Activated naive CD8-positive, alpha-beta T cell treated with anti-CD3 and anti-CD28 coated beads for 36 hours (primary cell): Measurements from ENCODE around the gene SUN2. TPM values are rescaled to one million over a fixed set of nuclear protein-coding genes. Genes with fewer than 3 reads are reported as not detected.

Experiments used
- DNase-seq: peaks from one replicate; pipeline ENCODE4 v3.0.0; 2021
- H3K27ac Mint-ChIP-seq: one replicate; pipeline ENCODE4 v1.8.0; 2022; ENCODE audit warnings: mild to moderate bottlenecking, moderate library complexity, mixed read lengths
- H3K27me3 Mint-ChIP-seq: one replicate; pipeline ENCODE4 v1.8.0; 2022; ENCODE audit warnings: mild to moderate bottlenecking, mixed read lengths
- H3K36me3 Mint-ChIP-seq: one replicate; pipeline ENCODE4 v1.8.0; 2021; ENCODE audit warnings: mild to moderate bottlenecking, mixed read lengths
- H3K4me1 Mint-ChIP-seq: one replicate; pipeline ENCODE4 v1.8.0; 2021; ENCODE audit warnings: mixed read lengths
- H3K4me3 Mint-ChIP-seq: one replicate; pipeline ENCODE4 v1.8.0; 2022; ENCODE audit warnings: mild to moderate bottlenecking, moderate library complexity, mixed read lengths
- H3K9me3 Mint-ChIP-seq: one replicate; pipeline ENCODE4 v1.8.0; 2022; ENCODE audit warnings: mixed read lengths
- total RNA-seq, 2 experiments: library from RNA; stranded (reverse); gene quantifications; one replicate each; pipeline ENCODE4 v1.2.3, GENCODE V29; 2021

The SUN2 gene
- total RNA-seq, 2 experiments from 2014 or later, result 72.3 to 74.2 TPM

DNA sequence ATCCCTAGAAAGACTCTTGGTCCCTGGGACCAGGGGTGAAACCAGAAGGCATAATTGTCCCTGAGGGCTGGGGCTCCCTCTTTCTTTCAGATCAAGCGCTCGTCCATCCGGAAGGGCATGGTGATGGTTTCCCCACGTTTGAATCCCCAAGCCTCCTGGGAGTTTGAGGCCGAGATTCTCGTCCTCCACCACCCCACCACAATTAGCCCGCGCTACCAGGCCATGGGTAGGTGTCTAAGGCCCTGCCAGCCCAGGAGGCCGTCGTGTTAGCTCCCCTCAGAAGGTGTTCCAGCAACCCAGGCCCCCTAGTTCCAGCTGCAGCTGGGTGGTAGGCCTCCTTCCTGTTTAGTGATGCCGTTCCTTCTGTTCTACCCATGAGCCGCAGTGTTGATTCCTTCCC is 28.7 kb downstream of the SUN2 start:
- Mint-ChIP-seq H3K36me3 (peaks cover 28% of the 10 kb centered on the region), H3K4me3 (no peak overlapping the region), H3K27me3 (no peaks in the 10 kb centered on the region), H3K4me1 (peaks cover 11% of the 10 kb centered on the region), H3K9me3 (no peaks in the 10 kb centered on the region), H3K27ac (no peak overlapping the region)
- DNase-seq, result no peak

DNA sequence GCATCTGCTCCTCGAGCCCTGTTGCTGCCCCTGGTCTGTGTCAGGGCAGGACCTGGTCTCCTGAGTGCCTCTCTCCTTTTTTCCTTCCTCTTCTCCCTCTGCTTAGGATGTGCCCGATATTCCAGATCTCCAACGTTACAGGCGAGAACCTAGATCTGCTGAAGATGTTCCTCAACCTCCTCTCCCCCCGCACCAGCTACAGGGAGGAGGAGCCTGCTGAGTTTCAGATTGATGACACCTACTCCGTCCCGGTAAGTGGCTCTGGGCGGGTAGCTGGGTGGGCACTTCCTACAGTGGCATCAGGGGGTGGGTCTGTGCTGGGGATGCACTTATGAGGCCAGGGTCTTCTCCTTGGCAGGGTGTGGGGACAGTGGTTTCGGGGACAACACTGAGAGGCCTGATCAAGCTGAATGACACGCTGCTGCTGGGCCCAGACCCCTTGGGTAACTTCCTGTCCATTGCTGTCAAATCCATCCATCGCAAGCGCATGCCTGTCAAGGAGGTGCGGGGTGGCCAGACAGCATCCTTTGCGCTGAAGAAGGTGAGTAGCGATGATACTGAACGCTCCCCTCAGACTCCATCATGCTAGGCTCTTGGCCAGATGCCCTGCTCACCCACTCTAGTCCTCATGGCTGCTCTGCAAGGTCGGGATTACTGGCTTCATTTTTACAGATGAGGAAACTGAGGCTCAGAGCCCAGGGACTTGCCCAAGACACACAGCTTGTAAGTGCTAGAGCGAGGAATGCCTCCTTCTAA is 29.7 kb downstream of the SUN2 start:
- no peak overlapping the region for H3K4me3 Mint-ChIP-seq
- H3K4me1 Mint-ChIP-seq, result peaks cover 10% of the 10 kb centered on the region
- H3K36me3 Mint-ChIP-seq, result peaks cover 33% of the 10 kb centered on the region
- no peaks in the 10 kb centered on the region for H3K9me3 Mint-ChIP-seq
- peak overlapping the region; percentile 3 for H3K27ac Mint-ChIP-seq
- DNase-seq, result no peak
- no peaks in the 10 kb centered on the region for H3K27me3 Mint-ChIP-seq

DNA sequence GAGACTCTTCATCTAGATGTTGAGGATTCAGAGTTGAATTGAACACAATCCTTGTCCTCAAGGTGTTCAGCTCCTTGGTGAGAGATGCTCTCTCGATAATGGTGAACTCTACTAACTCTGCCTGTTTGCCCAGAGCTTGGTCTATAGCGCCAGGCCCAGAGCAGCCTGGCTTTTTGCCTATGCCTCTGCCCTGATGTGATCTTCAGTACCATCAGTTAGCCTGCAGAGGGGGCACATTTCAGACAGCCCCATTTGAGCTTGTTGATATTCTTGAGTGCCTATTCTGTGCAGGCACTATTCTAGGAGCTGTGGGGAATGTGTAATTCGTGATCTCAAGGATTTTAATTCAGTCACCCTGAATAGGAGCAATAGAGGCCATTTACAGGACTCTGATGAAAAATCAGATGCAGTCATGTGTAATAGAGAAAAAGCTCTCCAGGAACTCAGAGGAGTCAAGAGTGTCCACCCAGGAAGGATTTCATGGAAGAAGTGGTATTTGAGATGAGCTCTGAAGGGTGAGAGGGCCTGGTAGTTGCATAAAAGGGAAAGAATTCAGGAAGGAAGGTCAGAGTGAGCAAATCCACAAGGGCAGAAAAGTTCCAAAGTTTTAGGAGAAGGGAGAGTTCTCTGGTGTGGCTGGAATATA is 30.7 kb downstream of the SUN2 start:
- no peak for DNase-seq
- H3K27ac Mint-ChIP-seq, result no peak overlapping the region
- peaks cover 26% of the 10 kb centered on the region for H3K36me3 Mint-ChIP-seq
- no peak overlapping the region for H3K4me3 Mint-ChIP-seq
- H3K27me3 Mint-ChIP-seq, result no peaks in the 10 kb centered on the region
- H3K9me3 Mint-ChIP-seq, result no peaks in the 10 kb centered on the region
- peaks cover 5% of the 10 kb centered on the region for H3K4me1 Mint-ChIP-seq

DNA sequence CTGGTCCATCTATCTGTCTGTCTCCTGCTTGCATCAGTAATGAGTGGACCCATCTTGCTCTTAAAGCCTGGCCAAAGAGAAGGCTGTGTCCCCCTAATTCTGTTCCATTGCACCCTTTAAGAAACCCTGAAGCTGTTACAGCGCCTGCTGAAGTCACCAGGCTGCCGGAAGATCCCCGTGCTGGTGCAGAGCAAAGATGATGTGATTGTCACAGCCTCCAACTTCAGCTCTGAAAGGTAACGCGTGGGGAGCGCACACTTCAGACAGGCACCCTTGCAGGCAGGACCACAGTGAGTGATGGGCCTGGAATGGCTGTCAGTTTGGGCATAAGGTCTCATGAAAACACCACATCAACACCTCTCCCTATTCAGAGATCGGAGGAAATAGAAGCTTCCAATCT is 31.6 kb downstream of the SUN2 start:
- Mint-ChIP-seq H3K36me3 (peaks cover 26% of the 10 kb centered on the region), H3K4me3 (no peak overlapping the region), H3K4me1 (peaks cover 5% of the 10 kb centered on the region), H3K27ac (no peak overlapping the region), H3K27me3 (no peaks in the 10 kb centered on the region), H3K9me3 (no peaks in the 10 kb centered on the region)
- DNase-seq, result no peak

DNA sequence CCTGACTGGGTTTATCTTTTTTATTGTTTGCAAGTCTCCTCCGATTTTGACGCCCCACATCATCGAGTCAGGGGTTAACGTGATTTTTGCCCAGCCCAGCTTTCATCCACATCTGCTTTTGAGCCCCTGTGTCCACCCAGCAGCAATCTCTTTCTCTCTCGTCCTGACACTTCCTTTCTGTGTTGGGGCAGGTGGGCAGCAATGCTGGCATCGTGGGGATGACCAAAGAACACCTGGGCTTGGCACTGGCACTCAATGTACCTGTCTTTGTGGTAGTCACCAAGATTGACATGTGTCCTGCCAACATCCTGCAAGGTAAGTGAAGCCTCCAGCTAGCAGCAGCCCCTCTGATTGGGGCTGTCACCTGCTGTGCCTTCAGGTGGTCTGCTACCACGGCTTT is 34.2 kb downstream of the SUN2 start:
- peaks cover 8% of the 10 kb centered on the region for H3K4me1 Mint-ChIP-seq
- no peak overlapping the region for H3K27ac Mint-ChIP-seq

DNA sequence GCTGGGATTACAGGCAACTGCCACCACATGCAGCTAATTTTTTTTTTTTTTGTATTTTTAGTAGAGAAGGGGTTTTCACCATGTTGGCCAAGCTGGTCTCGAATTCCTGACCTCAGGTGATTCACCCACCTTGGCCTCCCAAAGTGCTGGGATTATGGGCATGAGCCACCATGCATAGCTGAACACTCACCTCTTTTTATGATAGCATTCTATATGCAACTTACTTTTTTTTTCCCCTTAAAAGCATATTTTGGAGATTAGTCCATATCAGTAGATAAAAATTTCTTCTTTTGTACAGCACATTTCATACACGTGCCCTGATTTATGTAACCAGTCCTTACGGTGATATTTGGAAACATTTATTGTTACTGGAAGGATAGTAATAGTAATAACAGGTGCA is 35.4 kb downstream of the SUN2 start:
- H3K4me1 Mint-ChIP-seq, result peaks cover 9% of the 10 kb centered on the region
- no peak for DNase-seq
- no peaks in the 10 kb centered on the region for H3K27me3 Mint-ChIP-seq
- H3K27ac Mint-ChIP-seq, result no peak overlapping the region
- H3K4me3 Mint-ChIP-seq, result no peak overlapping the region
- H3K9me3 Mint-ChIP-seq, result no peaks in the 10 kb centered on the region
- peaks cover 29% of the 10 kb centered on the region for H3K36me3 Mint-ChIP-seq

More for the DNA sequence above, 34.2 kb downstream of the SUN2 start:
- Mint-ChIP-seq H3K36me3 (peaks cover 30% of the 10 kb centered on the region), H3K9me3 (no peaks in the 10 kb centered on the region), H3K4me3 (no peak overlapping the region), H3K27me3 (no peaks in the 10 kb centered on the region)
- DNase-seq, result no peak

DNA sequence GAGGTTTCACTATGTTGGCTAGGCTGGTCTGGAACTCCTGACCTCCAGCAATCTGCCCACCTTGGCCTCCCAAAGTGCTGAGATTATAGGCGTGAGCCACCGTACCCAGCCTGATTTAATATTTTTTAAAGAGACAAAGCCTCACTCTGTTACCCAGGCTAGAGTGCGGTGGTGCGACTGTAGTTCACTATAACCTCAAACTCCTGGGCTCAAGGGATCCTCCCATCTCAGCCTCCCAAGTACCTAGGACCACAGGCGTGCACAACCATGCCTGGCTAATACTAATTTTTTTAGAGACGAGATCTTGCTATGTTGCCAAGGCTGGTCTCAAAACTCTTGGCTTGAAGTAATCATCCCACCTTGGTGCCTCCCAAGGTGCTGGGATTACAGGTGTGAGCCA is 36.6 kb downstream of the SUN2 start:
- no peak for DNase-seq
- Mint-ChIP-seq H3K27me3 (no peaks in the 10 kb centered on the region), H3K36me3 (peaks cover 21% of the 10 kb centered on the region), H3K27ac (no peak overlapping the region), H3K4me1 (peaks cover 17% of the 10 kb centered on the region), H3K9me3 (no peaks in the 10 kb centered on the region), H3K4me3 (no peak overlapping the region)

DNA sequence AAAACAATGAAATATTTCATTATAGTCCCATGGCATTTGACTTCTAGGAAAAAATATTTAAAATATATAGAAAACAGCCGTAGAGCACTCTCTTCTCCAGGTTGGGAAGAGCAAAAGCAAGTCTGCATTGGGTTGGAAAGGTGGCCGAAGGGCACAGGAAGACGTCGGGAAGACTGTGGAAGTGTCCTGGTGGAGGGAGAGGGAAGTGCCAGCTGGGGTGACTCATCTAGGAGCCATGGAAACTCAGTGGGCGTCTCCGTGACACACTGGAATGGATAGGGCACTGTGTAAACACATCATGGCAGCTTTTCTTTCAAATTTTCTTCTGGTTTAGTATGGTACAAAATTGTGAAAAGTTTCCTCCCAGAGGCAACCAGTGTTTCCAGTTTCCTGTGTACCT is 37.4 kb downstream of the SUN2 start:
- Mint-ChIP-seq H3K4me1 (peaks cover 23% of the 10 kb centered on the region), H3K27ac (no peak overlapping the region), H3K36me3 (peaks cover 22% of the 10 kb centered on the region)

DNA sequence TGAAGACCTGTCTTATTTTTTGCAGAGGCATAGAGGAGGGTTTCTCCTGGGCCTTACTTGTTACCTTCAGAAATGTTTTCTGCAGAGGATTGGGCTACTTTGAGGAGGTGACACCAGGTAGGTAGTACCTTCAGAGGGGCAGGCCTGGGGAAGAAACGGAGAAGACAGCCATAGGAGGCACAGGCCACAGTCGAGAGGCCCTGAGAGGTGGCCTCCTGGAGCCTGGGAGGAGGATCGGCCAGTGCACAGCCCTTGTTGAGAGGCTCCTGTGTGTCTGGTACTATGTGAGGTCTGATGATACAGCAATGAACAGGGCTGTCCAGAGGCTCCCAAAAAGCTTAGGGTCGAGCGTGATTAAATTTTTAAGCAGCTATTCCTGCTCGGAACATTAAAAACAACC is 38.6 kb downstream of the SUN2 start:
- DNase-seq, result no peak
- Mint-ChIP-seq H3K27me3 (no peaks in the 10 kb centered on the region), H3K36me3 (peaks cover 16% of the 10 kb centered on the region), H3K9me3 (no peaks in the 10 kb centered on the region), H3K4me3 (no peak overlapping the region), H3K27ac (peak overlapping the region; percentile 15), H3K4me1 (peaks cover 32% of the 10 kb centered on the region)

More for the DNA sequence above, 37.4 kb downstream of the SUN2 start:
- DNase-seq, result no peak
- Mint-ChIP-seq H3K27me3 (no peaks in the 10 kb centered on the region), H3K9me3 (no peaks in the 10 kb centered on the region), H3K4me3 (no peak overlapping the region)

DNA sequence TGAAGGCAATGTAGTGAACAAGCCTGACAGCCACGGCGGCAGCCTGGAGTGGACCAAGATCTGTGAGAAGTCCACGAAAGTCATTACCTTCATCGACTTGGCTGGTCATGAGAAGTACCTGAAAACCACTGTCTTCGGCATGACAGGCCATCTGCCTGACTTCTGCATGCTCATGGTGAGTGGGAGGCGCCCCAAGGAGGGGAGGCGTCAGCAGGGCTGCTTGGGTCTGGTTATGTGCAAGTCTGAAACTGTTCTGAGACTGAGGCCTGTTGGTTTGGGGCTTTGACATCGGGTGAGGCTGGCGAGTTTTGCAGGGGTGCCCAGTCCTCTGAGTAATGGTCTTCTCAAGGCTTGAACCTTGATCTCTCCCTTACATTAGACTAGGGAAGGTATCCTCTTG is 39.0 kb downstream of the SUN2 start:
- no peak for DNase-seq
- no peak overlapping the region for H3K27ac Mint-ChIP-seq

DNA sequence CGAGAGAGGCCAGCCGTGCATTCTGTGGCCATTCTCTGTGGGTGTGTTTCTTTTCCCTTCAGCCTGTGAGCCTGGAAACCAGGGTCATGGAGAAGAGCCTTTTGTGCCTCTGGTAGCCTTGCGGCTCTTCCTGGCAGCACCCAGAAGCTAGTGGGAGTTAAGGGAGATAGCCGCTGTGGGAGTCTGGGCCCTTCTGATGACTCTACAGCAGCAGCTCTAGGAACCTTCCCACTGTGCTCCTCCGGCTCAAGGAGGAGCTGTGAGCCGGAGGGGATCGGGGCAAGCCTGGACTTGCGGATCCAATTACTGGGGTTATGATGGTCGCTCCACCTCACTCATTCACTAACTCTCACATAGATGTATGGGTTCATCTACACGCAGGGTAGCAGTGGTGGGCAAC is 39.5 kb downstream of the SUN2 start:
- no peaks in the 10 kb centered on the region for H3K9me3 Mint-ChIP-seq
- no peak overlapping the region for H3K27ac Mint-ChIP-seq
- H3K4me1 Mint-ChIP-seq, result peaks cover 36% of the 10 kb centered on the region
- H3K36me3 Mint-ChIP-seq, result peaks cover 16% of the 10 kb centered on the region
- H3K27me3 Mint-ChIP-seq, result no peaks in the 10 kb centered on the region
- H3K4me3 Mint-ChIP-seq, result no peak overlapping the region
- DNase-seq, result no peak

More for the DNA sequence above, 39.0 kb downstream of the SUN2 start:
- peaks cover 36% of the 10 kb centered on the region for H3K4me1 Mint-ChIP-seq
- H3K9me3 Mint-ChIP-seq, result no peaks in the 10 kb centered on the region
- H3K27me3 Mint-ChIP-seq, result no peaks in the 10 kb centered on the region
- H3K36me3 Mint-ChIP-seq, result peaks cover 20% of the 10 kb centered on the region
- no peak overlapping the region for H3K4me3 Mint-ChIP-seq

DNA sequence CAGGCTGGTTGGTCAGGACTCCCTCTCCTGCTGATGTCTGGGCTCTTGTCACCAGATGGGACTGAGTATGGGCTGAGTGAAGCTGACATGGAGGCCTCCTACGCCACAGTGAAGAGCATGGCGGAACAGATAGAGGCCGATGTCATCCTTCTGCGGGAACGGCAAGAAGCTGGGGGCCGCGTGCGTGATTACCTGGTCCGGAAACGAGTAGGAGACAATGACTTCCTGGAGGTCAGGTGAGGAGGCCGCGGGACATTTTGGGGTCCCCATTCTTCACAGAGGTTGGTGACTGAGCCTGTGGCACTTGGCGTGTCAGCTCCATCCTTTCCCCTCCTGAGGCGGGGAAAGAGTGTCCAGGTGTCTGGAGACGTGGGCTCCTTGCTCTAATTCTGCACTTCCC is 39.9 kb downstream of the SUN2 start:
- peaks cover 40% of the 10 kb centered on the region for H3K4me1 Mint-ChIP-seq
- peaks cover 18% of the 10 kb centered on the region for H3K36me3 Mint-ChIP-seq
- no peak overlapping the region for H3K4me3 Mint-ChIP-seq
- no peaks in the 10 kb centered on the region for H3K27me3 Mint-ChIP-seq
- no peaks in the 10 kb centered on the region for H3K9me3 Mint-ChIP-seq
- H3K27ac Mint-ChIP-seq, result no peak overlapping the region
- DNase-seq, result no peak

DNA sequence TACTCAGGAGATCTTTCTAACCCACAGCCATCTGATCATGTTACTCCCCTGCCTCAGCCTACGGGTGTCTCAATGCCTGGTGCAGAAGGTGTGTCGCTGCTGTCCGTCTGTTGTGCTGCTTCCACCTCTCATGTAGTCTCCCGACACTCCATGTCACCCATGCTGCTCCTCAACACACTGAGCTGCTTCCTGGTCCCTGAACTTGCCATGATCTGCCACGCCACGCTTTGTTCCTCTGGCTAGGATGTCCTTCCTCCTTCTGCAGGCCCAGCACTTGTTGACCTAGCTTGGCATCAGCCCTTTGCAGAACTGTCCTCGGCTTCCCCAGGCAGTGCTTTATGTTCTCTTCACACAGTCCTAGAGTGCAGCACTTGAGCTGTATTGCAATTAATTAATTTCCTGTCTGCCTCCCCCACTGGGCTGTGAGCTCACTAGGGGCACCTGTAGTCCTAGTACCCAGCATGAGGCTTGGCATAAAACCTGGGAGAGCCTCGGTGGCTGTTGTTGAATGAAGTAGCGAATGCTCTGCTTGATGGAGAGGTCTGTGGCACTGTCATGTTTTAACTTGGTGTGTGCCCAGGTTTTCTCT is 40.5 kb downstream of the SUN2 start:
- Mint-ChIP-seq H3K27me3 (no peaks in the 10 kb centered on the region), H3K4me1 (peaks cover 46% of the 10 kb centered on the region), H3K4me3 (no peak overlapping the region), H3K9me3 (no peaks in the 10 kb centered on the region), H3K27ac (no peak overlapping the region), H3K36me3 (peaks cover 24% of the 10 kb centered on the region)
- no peak for DNase-seq

DNA sequence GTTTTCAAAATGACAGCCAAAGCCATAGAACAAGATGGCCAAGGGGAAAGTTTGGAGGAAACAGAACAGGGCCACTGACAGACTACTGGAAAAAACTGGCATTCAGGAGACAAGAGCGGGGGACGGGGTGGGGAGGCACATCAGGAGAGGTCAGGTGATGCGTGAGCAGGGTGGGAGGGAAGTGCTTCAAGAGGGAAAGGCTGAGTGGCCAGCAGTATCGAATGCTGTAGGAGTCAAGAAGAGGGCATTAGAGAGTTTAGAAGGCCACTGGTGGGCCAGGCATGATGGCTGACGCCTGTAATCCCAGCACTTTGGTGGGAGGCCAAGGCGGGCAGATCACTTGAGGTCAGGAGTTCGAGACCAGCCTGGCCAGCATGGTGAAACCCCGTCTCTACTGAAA is 41.9 kb downstream of the SUN2 start:
- Mint-ChIP-seq H3K27me3 (no peaks in the 10 kb centered on the region), H3K4me3 (no peak overlapping the region), H3K36me3 (peaks cover 31% of the 10 kb centered on the region), H3K9me3 (no peaks in the 10 kb centered on the region), H3K4me1 (peaks cover 56% of the 10 kb centered on the region), H3K27ac (peak overlapping the region; percentile 22)
- no peak for DNase-seq

DNA sequence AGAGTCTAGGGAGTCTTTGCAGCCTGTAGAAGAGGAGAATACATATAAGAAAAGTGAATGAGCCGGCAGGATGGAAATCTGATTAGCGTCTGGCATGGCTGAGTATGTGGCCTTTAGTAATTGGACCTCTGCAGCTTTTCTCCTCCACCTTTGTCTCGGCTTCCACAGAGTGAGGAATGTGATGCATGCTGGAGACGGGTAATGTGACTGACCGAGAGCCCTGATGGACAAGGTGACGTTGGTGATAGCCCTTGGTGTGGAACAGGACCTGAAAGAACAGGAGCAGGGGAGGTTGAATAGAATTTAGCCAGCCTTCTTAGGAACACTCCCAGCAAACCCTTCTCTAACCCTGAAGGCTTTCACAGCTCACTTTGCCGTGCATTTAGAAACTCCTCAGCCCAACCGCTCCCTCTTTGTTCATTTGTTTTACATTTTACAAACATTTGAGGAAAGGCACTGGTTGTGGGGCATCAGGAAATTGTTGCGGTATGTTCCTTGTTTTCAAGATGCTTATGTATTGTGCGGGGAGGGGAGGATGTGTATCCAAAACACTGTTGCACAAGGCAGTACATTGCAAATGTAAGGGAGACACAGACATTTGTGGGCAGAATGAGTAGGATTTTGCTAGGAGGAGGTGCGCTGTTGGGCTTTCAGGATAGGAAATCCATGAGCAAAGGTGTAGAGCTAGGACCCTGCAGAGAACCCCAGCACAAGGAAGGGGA is 43.2 kb downstream of the SUN2 start:
- no peak for DNase-seq
- Mint-ChIP-seq H3K4me3 (no peak overlapping the region), H3K27ac (no peak overlapping the region), H3K4me1 (peaks cover 67% of the 10 kb centered on the region), H3K9me3 (no peaks in the 10 kb centered on the region), H3K36me3 (peaks cover 39% of the 10 kb centered on the region), H3K27me3 (no peaks in the 10 kb centered on the region)
